ENCODE results near the gene GPSM1.

- no peak for TF ChIP-seq EP300 (IDR thresholded peaks at IDR 0.05)
- TF ChIP-seq CTCF (IDR thresholded peaks at IDR 0.05), result no peak
These were observed 32.9 kb upstream of the GPSM1 start for GRCh38 chr9:136294437-136294836.

All from sigmoid colon (tissue), 4 donors.